Hematopoietic multipotent progenitor cell treated with erythropoietin and hydrocortisone succinate and interleukin-3 and kit ligand, for 4 days (in vitro differentiated cells): ENCODE data around the gene PJVK.
"Not testable (repeated sequence)": the region's sequence is repeated elsewhere in the genome, so short reads cannot be mapped to it uniquely, and the experiment has no call there.

Source experiments
- DNase-seq: peaks from one replicate; pipeline ENCODE4 v3.0.0-alpha.2; 2015

PJVK gene

GRCh38 chr2:178436662-178437061, 14.5 kb upstream of the PJVK start:
- no peak for DNase-seq

GRCh38 chr2:178441426-178441825, 9.8 kb upstream of the PJVK start:
- no peak for DNase-seq

GRCh38 chr2:178448968-178449661, 2.1 kb upstream of the PJVK start:
- DNase-seq: peak; percentile 17

- peak; percentile 22 for DNase-seq
Observed at GRCh38 chr2:178449700-178450523, 1.3 kb upstream of the PJVK start.

GRCh38 chr2:178450524-178450773, 729 bp upstream of the PJVK start:
- DNase-seq: no peak

- DNase-seq: no peak
Observed at GRCh38 chr2:178452334-178452733, 1.2 kb downstream of the PJVK start.

- no peak for DNase-seq
Observed at GRCh38 chr2:178452870-178453269, 1.7 kb downstream of the PJVK start.

- no peak for DNase-seq
Observed at GRCh38 chr2:178455947-178456346, 4.8 kb downstream of the PJVK start.

GRCh38 chr2:178457390-178457886, 6.3 kb downstream of the PJVK start:
- DNase-seq: no peak

GRCh38 chr2:178469219-178469849, 18.2 kb downstream of the PJVK start:
- no peak for DNase-seq

- DNase-seq: not testable (repeated sequence)
Observed at GRCh38 chr2:178471313-178471712, 20.1 kb downstream of the PJVK start.

- peak; percentile 32 for DNase-seq
Observed at GRCh38 chr2:178473373-178473772, 22.2 kb downstream of the PJVK start.

GRCh38 chr2:178473931-178474330, 22.8 kb downstream of the PJVK start:
- DNase-seq: no peak

- DNase-seq: no peak
Observed at GRCh38 chr2:178474560-178474959, 23.4 kb downstream of the PJVK start.

- DNase-seq: no peak
Observed at GRCh38 chr2:178476477-178476876, 25.3 kb downstream of the PJVK start.

- DNase-seq: peak; percentile 22
Observed at GRCh38 chr2:178477443-178478129, 26.4 kb downstream of the PJVK start.

GRCh38 chr2:178478130-178478438, 26.9 kb downstream of the PJVK start:
- peak; percentile 34 for DNase-seq

GRCh38 chr2:178478439-178479274, 27.5 kb downstream of the PJVK start, which contains the start of gene FKBP7:
Gene FKBP7, minus strand, starts transcription at chr2:178478600. Its CDS starts 101 bp downstream, at chr2:178478499.
- DNase-seq: peak; percentile 92

GRCh38 chr2:178479275-178479616, 28.1 kb downstream of the PJVK start:
- DNase-seq: no peak

- DNase-seq: no peak
Observed at GRCh38 chr2:178479758-178480226, 28.6 kb downstream of the PJVK start.

- peak; percentile 96 for DNase-seq
Observed at GRCh38 chr2:178480227-178481181, 29.3 kb downstream of the PJVK start, which contains the start of gene PLEKHA3. Gene PLEKHA3, plus strand, starts transcription at chr2:178480457. Its CDS starts 413 bp downstream, at chr2:178480870.
